Stomach (tissue), 4 donors: ENCODE data around the gene NDUFA8.

Experiments
- CTCF ChIP-seq, 7 experiments: fragments of 450-650 bp in 4 of 7; fragments of 200-600 bp in 3 of 7; sonication (generic) in 3 of 7; IDR thresholded peaks; one replicate each; pipeline ENCODE4 v1.5.1; 2016 to 2019; ENCODE audit warnings: antibody characterized with exemption in 7 of 7, control low read depth in 2 of 7, mild to moderate bottlenecking in 1 of 7
- EP300 ChIP-seq: sonication (generic); formaldehyde crosslinking; IDR thresholded peaks from one replicate; pipeline ENCODE4 v1.6.1; 2017; ENCODE audit warnings: antibody characterized with exemption
- POLR2A ChIP-seq, 4 donors: fragments of 450-650 bp; IDR thresholded peaks; one replicate each; pipeline ENCODE4 v1.6.1; 2016; ENCODE audit warnings: antibody characterized with exemption in 4 of 4, control low read depth in 2 of 4, mild to moderate bottlenecking in 1 of 4, moderate library complexity in 1 of 4
- POLR2AphosphoS5 ChIP-seq, 3 donors: sonication (generic); formaldehyde crosslinking; IDR thresholded peaks; one replicate each; pipeline ENCODE4 v1.6.1; 2016; ENCODE audit warnings: antibody characterized with exemption in 3 of 3

GRCh38 chr9:122143876-122144405, 15.6 kb downstream of the NDUFA8 start:
- no peak for TF ChIP-seq POLR2A (IDR thresholded peaks at IDR 0.05)
- no peak for TF ChIP-seq POLR2AphosphoS5 (IDR thresholded peaks at IDR 0.05)
- no peak for TF ChIP-seq CTCF (IDR thresholded peaks at IDR 0.05)
- TF ChIP-seq EP300, result no peak
